K562 (cell line): ENCODE data around the gene POLE2. TPM values are rescaled to one million over a fixed set of nuclear protein-coding genes. Genes with fewer than 3 reads are reported as not detected.

ENCODE experiments used
- BCOR ChIP-seq: fragments of 450-650 bp; IDR thresholded peaks from 2 replicates; pipeline ENCODE4 v1.6.1; 2016
- DACH1 ChIP-seq: fragments of 450-650 bp; IDR thresholded peaks from 2 replicates; pipeline ENCODE4 v1.6.1; 2018; ENCODE audit not compliant: partially characterized antibody
- FIP1L1 ChIP-seq: fragments of 200-400 bp; formaldehyde crosslinking; IDR thresholded peaks from 2 replicates; pipeline ENCODE4 v1.6.1; 2018; ENCODE audit warnings: mild to moderate bottlenecking, low read depth, low read length; ENCODE audit not compliant: poor library complexity, severe bottlenecking
- L3MBTL2 ChIP-seq: fragments of 450-650 bp; IDR thresholded peaks from 2 replicates; pipeline ENCODE4 v1.6.1; 2016; ENCODE audit warnings: mild to moderate bottlenecking, moderate library complexity
- NR3C1 ChIP-seq: sonication (generic); formaldehyde crosslinking; IDR thresholded peaks from 2 replicates; pipeline ENCODE4 v1.8.1; 2022; ENCODE audit warnings: missing genetic modification reagents
- NRF1 ChIP-seq, 2 experiments: fragments of 450-650 bp; IDR thresholded peaks in 1 of 2; conservative IDR thresholded peaks in 1 of 2; 2 replicates each; pipeline ENCODE4 v1.6.1; 2014; ENCODE audit warnings: mild to moderate bottlenecking in 2 of 2
- RBBP5 ChIP-seq: fragments of 200-600 bp; sonication (generic); IDR thresholded peaks from 2 replicates; pipeline ENCODE4 v1.6.1; 2012; ENCODE audit warnings: borderline replicate concordance, mild to moderate bottlenecking, low read length, control low read depth, inconsistent platforms; ENCODE audit not compliant: insufficient read depth, poor library complexity, severe bottlenecking
- TCF7 ChIP-seq: sonication (generic); IDR thresholded peaks from 2 replicates; pipeline ENCODE4 v1.6.1; 2016; ENCODE audit warnings: antibody characterized with exemption, borderline replicate concordance
- TSC22D4 ChIP-seq: fragments of 450-650 bp; IDR thresholded peaks from 2 replicates; pipeline ENCODE4 v1.6.1; 2016; ENCODE audit warnings: missing genetic modification characterization, missing biosample characterization, control low read depth
- U2AF1 ChIP-seq: fragments of 200-400 bp; formaldehyde crosslinking; optimal IDR thresholded peaks from 2 replicates; pipeline ENCODE3; 2017; ENCODE audit warnings: mild to moderate bottlenecking, low read depth, low read length, moderate library complexity
- ZSCAN32 ChIP-seq: fragments of 450-650 bp; formaldehyde crosslinking; IDR thresholded peaks from 2 replicates; pipeline ENCODE4 v1.4.0; 2020; ENCODE audit warnings: mild to moderate bottlenecking, moderate library complexity
- polyA plus RNA-seq, 8 experiments: library from polyadenylated mRNA; depleted of rRNA in 4 of 8; stranded (reverse) in 5 of 8; unstranded in 3 of 8; fragments of >200 nt; fragmentation: Nextera tagmentation in 2 of 8; fragmentation: Illumina TruSeq in 1 of 8; extraction: Ambion mirVana in 2 of 8; extraction: Trizol in 1 of 8; gene quantifications; 2 replicates each; pipeline versions ENCODE4 v1.2.1 to v1.2.3, GENCODE V29; 2011 to 2014; ENCODE audit warnings: inconsistent platforms in 1 of 8, missing spikeins in 1 of 8
- total RNA-seq, 7 experiments: library from RNA; depleted of rRNA in 6 of 7; stranded (reverse); fragments of >200 nt in 6 of 7; fragmentation: Illumina TruSeq in 2 of 7; extraction: Trizol in 2 of 7; gene quantifications; 2 replicates each; pipeline versions ENCODE4 v1.2.1 to v1.2.3, GENCODE V29; 2011 to 2021; ENCODE audit warnings: low replicate concordance in 1 of 7
- TF ChIP-seq, protein P1 (sequence below): sonication (generic); formaldehyde crosslinking; IDR thresholded peaks from 2 replicates; pipeline ENCODE4 v1.8.1; 2023; ENCODE audit warnings: mild to moderate bottlenecking, missing genetic modification reagents
- TF ChIP-seq, protein P2 (sequence below): fragments of 200-400 bp; formaldehyde crosslinking; IDR thresholded peaks from 2 replicates; pipeline ENCODE4 v1.6.1; 2017; ENCODE audit warnings: mild to moderate bottlenecking, low read depth, low read length, moderate library complexity

The POLE2 gene
- total and polyA plus RNA-seq, 9 of the 15 experiments (the other 6 are each of a cell fraction or from before 2014, with no cell fraction given), result 30.7 to 78.4 (median 55.4) TPM

GRCh38 chr14:49621114-49621881 is 66.7 kb downstream of the POLE2 start (continued):
- TF ChIP-seq ZSCAN32 (CRISPR knock-in tag), result no peak
- peak; percentile 86 for TF ChIP-seq L3MBTL2
- TF ChIP-seq, protein P1, sequence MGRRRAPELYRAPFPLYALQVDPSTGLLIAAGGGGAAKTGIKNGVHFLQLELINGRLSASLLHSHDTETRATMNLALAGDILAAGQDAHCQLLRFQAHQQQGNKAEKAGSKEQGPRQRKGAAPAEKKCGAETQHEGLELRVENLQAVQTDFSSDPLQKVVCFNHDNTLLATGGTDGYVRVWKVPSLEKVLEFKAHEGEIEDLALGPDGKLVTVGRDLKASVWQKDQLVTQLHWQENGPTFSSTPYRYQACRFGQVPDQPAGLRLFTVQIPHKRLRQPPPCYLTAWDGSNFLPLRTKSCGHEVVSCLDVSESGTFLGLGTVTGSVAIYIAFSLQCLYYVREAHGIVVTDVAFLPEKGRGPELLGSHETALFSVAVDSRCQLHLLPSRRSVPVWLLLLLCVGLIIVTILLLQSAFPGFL (CRISPR knock-in tag), result no peak
- no peak for TF ChIP-seq BCOR
- peak in 1 of 2 experiments; percentile 37; a peak in 2 of 4 replicates for TF ChIP-seq NRF1 (conservative IDR thresholded peaks at IDR 0.05 in 1 of 2, IDR thresholded peaks at IDR 0.05 in 1 of 2)
- TF ChIP-seq, protein P2, sequence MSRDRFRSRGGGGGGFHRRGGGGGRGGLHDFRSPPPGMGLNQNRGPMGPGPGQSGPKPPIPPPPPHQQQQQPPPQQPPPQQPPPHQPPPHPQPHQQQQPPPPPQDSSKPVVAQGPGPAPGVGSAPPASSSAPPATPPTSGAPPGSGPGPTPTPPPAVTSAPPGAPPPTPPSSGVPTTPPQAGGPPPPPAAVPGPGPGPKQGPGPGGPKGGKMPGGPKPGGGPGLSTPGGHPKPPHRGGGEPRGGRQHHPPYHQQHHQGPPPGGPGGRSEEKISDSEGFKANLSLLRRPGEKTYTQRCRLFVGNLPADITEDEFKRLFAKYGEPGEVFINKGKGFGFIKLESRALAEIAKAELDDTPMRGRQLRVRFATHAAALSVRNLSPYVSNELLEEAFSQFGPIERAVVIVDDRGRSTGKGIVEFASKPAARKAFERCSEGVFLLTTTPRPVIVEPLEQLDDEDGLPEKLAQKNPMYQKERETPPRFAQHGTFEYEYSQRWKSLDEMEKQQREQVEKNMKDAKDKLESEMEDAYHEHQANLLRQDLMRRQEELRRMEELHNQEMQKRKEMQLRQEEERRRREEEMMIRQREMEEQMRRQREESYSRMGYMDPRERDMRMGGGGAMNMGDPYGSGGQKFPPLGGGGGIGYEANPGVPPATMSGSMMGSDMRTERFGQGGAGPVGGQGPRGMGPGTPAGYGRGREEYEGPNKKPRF, result no peak
- TF ChIP-seq FIP1L1, result peak; percentile 9
- no peak for TF ChIP-seq TSC22D4 (tag)
- peak; percentile 39 for TF ChIP-seq RBBP5
- TF ChIP-seq TCF7, result no peak
- TF ChIP-seq NR3C1 (CRISPR knock-in tag), result 0 out of 2 replicates have a peak, but pooled peaks have one; percentile 47
- peak; percentile 76 for TF ChIP-seq DACH1
- peak; percentile 80 for TF ChIP-seq U2AF1
